Activated CD4-positive, alpha-beta memory T cell treated with anti-CD3 and anti-CD28 coated beads, Interleukin-2, amount 10 ng/mL, durations not matched to agents 7 days and 5 days (primary cell): ENCODE measurements around the gene LRRC72. TPM values are rescaled to one million over a fixed set of nuclear protein-coding genes. Genes with fewer than 3 reads are reported as not detected.

Source experiments
- CTCF ChIA-PET: fragments of 350-600 bp; sonication (Branson Sonifier 250); formaldehyde crosslinking; loops from one replicate; lab custom pipeline; 2021; ENCODE audit warnings: antibody characterized with exemption, inconsistent platforms; lab: Charles Lee
- POLR2A ChIA-PET: fragments of 350-600 bp; sonication (Branson Sonifier 250); formaldehyde crosslinking; loops from one replicate; lab custom pipeline; 2021; ENCODE audit warnings: antibody characterized with exemption; lab: Charles Lee
- DNase-seq: peaks from one replicate; pipeline ENCODE4 v3.0.0-alpha.2; 2020
- H3K27ac Mint-ChIP-seq: one replicate; pipeline ENCODE4 v1.8.0; 2021; ENCODE audit warnings: mild to moderate bottlenecking, mixed read lengths
- H3K27me3 Mint-ChIP-seq: one replicate; pipeline ENCODE4 v1.8.0; 2021; ENCODE audit warnings: mixed read lengths
- H3K36me3 Mint-ChIP-seq: one replicate; pipeline ENCODE4 v1.8.0; 2021; ENCODE audit warnings: low read depth, mixed read lengths
- H3K4me1 Mint-ChIP-seq: one replicate; pipeline ENCODE4 v1.8.0; 2021; ENCODE audit warnings: mixed read lengths
- H3K4me3 Mint-ChIP-seq: one replicate; pipeline ENCODE4 v1.8.0; 2021; ENCODE audit warnings: mild to moderate bottlenecking, mixed read lengths
- H3K9me3 Mint-ChIP-seq: one replicate; pipeline ENCODE4 v1.8.0; 2021; ENCODE audit warnings: mixed read lengths
- total RNA-seq, 2 experiments: library from RNA; stranded (reverse); gene quantifications; one replicate each; pipeline ENCODE4 v1.2.3, GENCODE V29; 2021

The LRRC72 gene
- not detected for total RNA-seq

- H3K27ac Mint-ChIP-seq = no peak within 1 kb of the TSS
- no peak within 1 kb of the TSS for H3K4me3 Mint-ChIP-seq
- H3K9me3 Mint-ChIP-seq = no peaks in the 10 kb centered on the region
- POLR2A ChIA-PET = no interaction called here
- DNase-seq = no peak
- CTCF ChIA-PET = no interaction called here
- H3K36me3 Mint-ChIP-seq = no peaks in the 10 kb centered on the region
- H3K27me3 Mint-ChIP-seq = no peaks in the 10 kb centered on the region
- H3K4me1 Mint-ChIP-seq = no peaks in the 10 kb centered on the region
Measured at GRCh38 chr7:16526742-16527540, at the start of gene LRRC72. LRRC72 (plus strand) TSS chr7:16526825; CDS start chr7:16526953, 128 bp downstream.

DNA sequence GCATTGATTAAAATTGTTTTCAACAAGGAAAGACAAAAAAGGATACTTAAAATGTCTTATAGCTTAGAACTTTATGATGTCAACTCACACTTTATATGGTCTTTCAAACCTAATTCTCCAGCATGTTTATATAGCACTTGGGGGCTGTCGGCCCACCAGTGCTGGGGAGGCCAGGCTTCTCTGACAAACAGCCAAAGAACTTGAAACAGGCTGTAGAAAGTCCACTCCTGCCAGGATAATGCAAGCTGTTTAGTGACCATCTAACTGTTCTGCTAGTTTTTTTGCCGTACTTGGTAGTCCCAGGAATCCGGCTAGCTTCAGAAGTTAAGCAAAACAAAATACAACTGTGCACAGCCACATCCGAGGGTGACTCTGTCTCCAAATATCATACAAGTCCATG lies 47.5 kb upstream of the LRRC72 start:
- Mint-ChIP-seq H3K4me1 (no peaks in the 10 kb centered on the region), H3K36me3 (no peaks in the 10 kb centered on the region), H3K4me3 (no peak overlapping the region), H3K27ac (no peak overlapping the region), H3K27me3 (peaks cover 7% of the 10 kb centered on the region), H3K9me3 (no peaks in the 10 kb centered on the region)
- CTCF ChIA-PET = interaction anchor here (0.7 kb wide), 1 partner anchor 9 kb away, joined by 3 read pairs; no protein-coding TSS in a partner anchor
- POLR2A ChIA-PET = no interaction called here
- no peak for DNase-seq

DNA sequence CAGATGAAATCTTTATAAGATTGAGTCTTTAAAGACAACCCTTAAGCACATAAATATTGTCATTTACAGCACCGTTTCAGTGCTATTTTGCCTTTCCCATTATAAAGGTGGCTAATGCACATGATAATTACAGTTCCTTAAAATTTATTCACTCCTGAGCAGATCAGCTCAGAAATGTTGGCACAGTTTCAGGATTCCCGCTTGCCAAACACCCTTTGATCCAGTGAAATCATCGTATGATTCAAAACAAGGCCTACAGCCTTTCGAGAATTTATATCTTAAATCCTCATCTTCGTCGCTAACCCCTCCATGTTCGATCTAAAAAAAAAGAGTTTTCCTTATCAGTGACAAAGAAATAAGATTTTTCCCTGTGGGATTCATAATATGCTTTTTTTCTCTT lies 47.0 kb upstream of the LRRC72 start:
- no peak for DNase-seq
- POLR2A ChIA-PET = no interaction called here
- no peak overlapping the region for H3K4me3 Mint-ChIP-seq
- CTCF ChIA-PET = no interaction called here
- no peaks in the 10 kb centered on the region for H3K36me3 Mint-ChIP-seq
- no peak overlapping the region for H3K27ac Mint-ChIP-seq
- peaks cover 7% of the 10 kb centered on the region for H3K27me3 Mint-ChIP-seq
- no peaks in the 10 kb centered on the region for H3K4me1 Mint-ChIP-seq
- H3K9me3 Mint-ChIP-seq = no peaks in the 10 kb centered on the region

DNA sequence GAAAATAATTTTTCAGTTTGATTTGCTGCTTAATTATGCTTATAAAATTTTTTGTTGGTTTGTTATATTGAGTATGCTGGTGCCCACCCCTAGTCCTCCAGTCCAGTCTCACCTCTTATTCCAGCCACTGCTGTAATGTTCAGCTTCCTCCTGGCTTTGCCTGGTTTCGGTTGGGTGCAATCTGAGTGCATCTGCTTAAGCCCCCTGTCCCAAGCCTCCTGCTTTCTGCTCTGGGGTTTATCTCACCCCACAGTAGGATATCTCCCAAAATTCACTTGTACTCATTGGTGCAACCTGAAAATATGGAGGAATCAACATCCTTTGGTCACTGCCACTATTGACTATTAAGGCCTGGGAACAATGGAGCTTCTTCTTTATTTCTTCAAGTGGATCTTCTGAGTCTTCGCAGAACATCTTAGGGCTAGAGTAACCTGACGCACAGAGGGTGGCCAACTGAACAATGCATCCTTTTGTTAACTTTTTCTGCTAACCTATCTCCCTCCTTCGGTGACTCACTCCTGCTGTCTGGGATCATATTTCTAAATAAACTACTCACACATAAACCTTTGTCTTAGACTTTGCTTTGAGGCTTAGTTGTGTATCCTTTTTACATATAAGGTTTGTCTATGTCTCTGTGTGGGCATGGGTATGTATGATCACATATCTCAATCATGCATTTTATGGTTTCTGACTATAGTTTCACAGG lies 42.0 kb upstream of the LRRC72 start:
- ChIA-PET CTCF (no interaction called here), POLR2A (no interaction called here)
- Mint-ChIP-seq H3K27me3 (peaks cover 8% of the 10 kb centered on the region), H3K4me1 (no peaks in the 10 kb centered on the region), H3K27ac (no peak overlapping the region), H3K9me3 (no peaks in the 10 kb centered on the region), H3K4me3 (no peak overlapping the region), H3K36me3 (no peaks in the 10 kb centered on the region)
- DNase-seq = no peak

- H3K4me3 Mint-ChIP-seq = no peak overlapping the region
- no peak for DNase-seq
- ChIA-PET CTCF (interaction anchor here (0.6 to 2.6 kb wide), 2 partner anchors 74 to 106 kb away, joined by 4 to 9 read pairs; no protein-coding TSS in a partner anchor), POLR2A (interaction anchor here (0.7 kb wide), 1 partner anchor 71 kb away, joined by 3 read pairs; no protein-coding TSS in a partner anchor)
- H3K27me3 Mint-ChIP-seq = peaks cover 4% of the 10 kb centered on the region
- peaks cover 11% of the 10 kb centered on the region for H3K4me1 Mint-ChIP-seq
- no peaks in the 10 kb centered on the region for H3K36me3 Mint-ChIP-seq
- no peak overlapping the region for H3K27ac Mint-ChIP-seq
- no peaks in the 10 kb centered on the region for H3K9me3 Mint-ChIP-seq
Measured at GRCh38 chr7:16491148-16491547, 35.5 kb upstream of the LRRC72 start.

DNA sequence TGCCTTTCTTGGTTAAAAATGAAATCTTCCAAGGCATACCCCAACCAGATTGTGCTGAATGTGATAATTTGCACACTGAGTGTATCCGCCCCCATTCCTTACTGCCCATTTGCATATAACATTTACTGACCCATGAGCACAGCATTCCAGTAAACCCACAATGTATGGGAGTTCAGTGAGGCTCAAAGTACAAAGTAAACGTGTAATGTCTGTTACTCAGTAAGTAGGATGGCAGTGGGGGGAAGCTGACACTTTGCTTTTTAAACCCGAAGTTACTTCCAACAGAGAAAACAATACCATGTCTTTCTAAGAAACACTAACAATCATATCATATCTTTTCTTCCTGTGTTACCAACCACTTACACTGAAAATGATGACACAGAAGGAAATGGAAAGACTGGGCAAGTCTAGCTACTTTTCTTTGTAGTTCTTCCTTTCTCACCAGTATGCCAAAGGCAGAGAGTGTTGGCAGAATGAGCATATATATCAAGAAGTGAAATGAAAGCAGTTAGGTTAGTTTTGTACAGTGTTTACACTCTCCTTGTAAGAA lies 34.0 kb upstream of the LRRC72 start:
- DNase-seq = no peak
- CTCF ChIA-PET = interaction anchor here (0.5 to 2.6 kb wide), 2 partner anchors 72 to 128 kb away, joined by 4 to 9 read pairs; no protein-coding TSS in a partner anchor
- Mint-ChIP-seq H3K9me3 (no peaks in the 10 kb centered on the region), H3K27ac (peak overlapping the region; percentile 26), H3K27me3 (peaks cover 5% of the 10 kb centered on the region), H3K36me3 (no peaks in the 10 kb centered on the region), H3K4me1 (peaks cover 11% of the 10 kb centered on the region), H3K4me3 (no peak overlapping the region)
- POLR2A ChIA-PET = interaction anchor here (1.3 kb wide), 1 partner anchor 72 kb away, joined by 4 read pairs; the partner anchor contains the start of gene CRPPA

GRCh38 chr7:16493266-16493665 lies 33.4 kb upstream of the LRRC72 start:
- H3K36me3 Mint-ChIP-seq = no peaks in the 10 kb centered on the region

DNA sequence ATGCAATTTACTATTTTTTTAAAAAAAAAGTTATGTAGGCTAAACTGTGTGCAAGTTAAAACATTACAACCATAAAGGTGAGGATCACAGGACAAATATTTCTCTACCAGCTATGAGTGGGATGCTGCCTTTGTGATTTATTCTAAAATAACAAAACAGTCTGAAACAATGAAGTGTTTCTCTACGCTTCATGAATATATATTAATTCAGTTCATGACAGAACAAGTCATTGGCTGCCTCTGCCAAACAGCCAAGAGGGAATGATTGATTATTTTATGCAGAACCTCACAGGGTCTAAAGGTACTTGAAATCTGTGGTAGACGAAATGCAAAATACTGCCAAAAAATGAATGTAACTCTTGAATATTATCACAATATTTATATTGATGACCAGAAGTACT lies 32.1 kb upstream of the LRRC72 start:
- Mint-ChIP-seq H3K36me3 (no peaks in the 10 kb centered on the region), H3K9me3 (no peaks in the 10 kb centered on the region), H3K4me1 (peaks cover 11% of the 10 kb centered on the region), H3K4me3 (no peak overlapping the region), H3K27ac (no peak overlapping the region), H3K27me3 (peaks cover 2% of the 10 kb centered on the region)
- ChIA-PET CTCF (interaction anchor here (1.8 kb wide), 1 partner anchor 70 kb away, joined by 5 read pairs; no protein-coding TSS in a partner anchor), POLR2A (no interaction called here)
- DNase-seq = no peak

More at GRCh38 chr7:16493266-16493665, 33.4 kb upstream of the LRRC72 start:
- DNase-seq = no peak
- peaks cover 11% of the 10 kb centered on the region for H3K4me1 Mint-ChIP-seq
- no peaks in the 10 kb centered on the region for H3K9me3 Mint-ChIP-seq
- ChIA-PET CTCF (interaction anchor here (1.8 to 2.6 kb wide), 2 partner anchors 71 to 72 kb away, joined by 5 to 9 read pairs; no protein-coding TSS in a partner anchor), POLR2A (interaction anchor here (1.3 kb wide), 1 partner anchor 72 kb away, joined by 4 read pairs; the partner anchor contains the start of gene CRPPA)
- H3K27me3 Mint-ChIP-seq = peaks cover 5% of the 10 kb centered on the region
- no peak overlapping the region for H3K4me3 Mint-ChIP-seq
- no peak overlapping the region for H3K27ac Mint-ChIP-seq

- ChIA-PET POLR2A (no interaction called here), CTCF (interaction anchor here (1.8 kb wide), 1 partner anchor 69 kb away, joined by 5 read pairs; no protein-coding TSS in a partner anchor)
- Mint-ChIP-seq H3K9me3 (no peaks in the 10 kb centered on the region), H3K27me3 (peaks cover 2% of the 10 kb centered on the region), H3K36me3 (no peaks in the 10 kb centered on the region), H3K4me3 (no peak overlapping the region), H3K4me1 (peaks cover 11% of the 10 kb centered on the region), H3K27ac (no peak overlapping the region)
- DNase-seq = no peak
Measured at GRCh38 chr7:16494955-16495719, 31.5 kb upstream of the LRRC72 start.

- no peaks in the 10 kb centered on the region for H3K36me3 Mint-ChIP-seq
- no peaks in the 10 kb centered on the region for H3K9me3 Mint-ChIP-seq
- H3K27ac Mint-ChIP-seq = no peak overlapping the region
- H3K27me3 Mint-ChIP-seq = peaks cover 2% of the 10 kb centered on the region
- CTCF ChIA-PET = interaction anchor here (0.7 to 1.2 kb wide), 2 partner anchors 67 to 1981 kb away, joined by 4 read pairs; no protein-coding TSS in a partner anchor
- DNase-seq = no peak
- H3K4me3 Mint-ChIP-seq = no peak overlapping the region
- POLR2A ChIA-PET = no interaction called here
- peaks cover 3% of the 10 kb centered on the region for H3K4me1 Mint-ChIP-seq
Measured at GRCh38 chr7:16498122-16498521, 28.5 kb upstream of the LRRC72 start.

- Mint-ChIP-seq H3K27ac (no peak overlapping the region), H3K27me3 (peaks cover 4% of the 10 kb centered on the region), H3K9me3 (no peaks in the 10 kb centered on the region), H3K36me3 (no peaks in the 10 kb centered on the region), H3K4me3 (no peak overlapping the region), H3K4me1 (no peaks in the 10 kb centered on the region)
- ChIA-PET CTCF (no interaction called here), POLR2A (no interaction called here)
- DNase-seq = no peak
Measured at GRCh38 chr7:16502303-16502702, 24.3 kb upstream of the LRRC72 start.

GRCh38 chr7:16504019-16504418 lies 22.6 kb upstream of the LRRC72 start:
- Mint-ChIP-seq H3K27ac (no peak overlapping the region), H3K27me3 (peaks cover 4% of the 10 kb centered on the region), H3K4me3 (no peak overlapping the region), H3K4me1 (no peaks in the 10 kb centered on the region), H3K36me3 (no peaks in the 10 kb centered on the region), H3K9me3 (no peaks in the 10 kb centered on the region)
- ChIA-PET CTCF (interaction anchor here (0.8 kb wide), 1 partner anchor 61 kb away, joined by 3 read pairs; no protein-coding TSS in a partner anchor), POLR2A (no interaction called here)
- DNase-seq = no peak
